NCI-H1105 treated with DMSO at 0.1 percent for 48 hours (cell line): ENCODE measurements around the gene FAM120B.

Source experiments
- DNase-seq: peaks from one replicate; lab custom pipeline; 2025; lab: John Stamatoyannopoulos, UW

FAM120B gene

GRCh38 chr6:170445487-170445886 lies 138.9 kb downstream of the FAM120B start:
- no peak for DNase-seq

GRCh38 chr6:170445971-170446370 lies 139.4 kb downstream of the FAM120B start:
- DNase-seq, result no peak

- DNase-seq, result no peak
These were observed 140.4 kb downstream of the FAM120B start for GRCh38 chr6:170446841-170447560.

GRCh38 chr6:170447561-170447930 lies 141.0 kb downstream of the FAM120B start:
- DNase-seq, result no peak

- no peak for DNase-seq
These were observed 141.8 kb downstream of the FAM120B start for GRCh38 chr6:170448317-170448716.

GRCh38 chr6:170448751-170449630 lies 142.4 kb downstream of the FAM120B start:
- DNase-seq, result no peak

GRCh38 chr6:170449835-170450753 lies 143.5 kb downstream of the FAM120B start:
- DNase-seq, result no peak

- no peak for DNase-seq
These were observed 144.6 kb downstream of the FAM120B start for GRCh38 chr6:170450916-170451761.

GRCh38 chr6:170451762-170452651 lies 145.4 kb downstream of the FAM120B start:
- DNase-seq, result no peak

GRCh38 chr6:170452767-170453545 lies 146.4 kb downstream of the FAM120B start:
- no peak for DNase-seq

GRCh38 chr6:170453586-170454511 lies 147.3 kb downstream of the FAM120B start:
- DNase-seq, result no peak

GRCh38 chr6:170454512-170455285 lies 148.1 kb downstream of the FAM120B start:
- no peak for DNase-seq

GRCh38 chr6:170455335-170455979 lies 148.9 kb downstream of the FAM120B start:
- no peak for DNase-seq

- no peak for DNase-seq
These were observed 149.8 kb downstream of the FAM120B start for GRCh38 chr6:170456334-170456733.
